HG02610 (cell line): Measurements from ENCODE around the gene POLR1G.
"Not testable (repeated sequence)": the region's sequence is repeated elsewhere in the genome, so short reads cannot be mapped to it uniquely, and the experiment has no call there.

Experiments
- ATAC-seq: cut with Tn5 transposase; IDR thresholded peaks from one replicate; pipeline ENCODE4 v1.9.1; 2021; ENCODE audit warnings: mild to moderate bottlenecking, moderate library complexity; ENCODE audit not compliant: unreplicated experiment

The POLR1G gene

DNA sequence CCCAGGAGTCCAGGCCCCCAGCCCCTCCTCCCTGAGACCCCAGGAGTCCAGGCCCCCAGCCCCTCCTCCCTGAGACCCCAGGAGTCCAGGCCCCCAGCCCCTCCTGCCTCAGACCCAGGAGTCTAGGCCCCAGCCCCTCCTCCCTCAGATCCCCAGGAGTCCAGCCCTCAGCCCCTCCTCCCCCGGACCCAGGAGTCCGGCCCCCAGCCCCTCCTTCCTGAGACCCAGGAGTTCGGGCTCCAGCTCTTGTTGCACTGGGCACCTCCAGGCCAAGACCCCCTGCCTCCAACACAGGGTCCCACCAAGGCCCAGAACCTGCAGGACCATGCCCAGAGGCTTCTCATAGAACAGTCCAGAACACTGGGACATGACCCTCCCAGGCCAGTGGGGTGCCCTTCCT lies 13.5 kb downstream of the POLR1G start:
- ATAC-seq: no peak

DNA sequence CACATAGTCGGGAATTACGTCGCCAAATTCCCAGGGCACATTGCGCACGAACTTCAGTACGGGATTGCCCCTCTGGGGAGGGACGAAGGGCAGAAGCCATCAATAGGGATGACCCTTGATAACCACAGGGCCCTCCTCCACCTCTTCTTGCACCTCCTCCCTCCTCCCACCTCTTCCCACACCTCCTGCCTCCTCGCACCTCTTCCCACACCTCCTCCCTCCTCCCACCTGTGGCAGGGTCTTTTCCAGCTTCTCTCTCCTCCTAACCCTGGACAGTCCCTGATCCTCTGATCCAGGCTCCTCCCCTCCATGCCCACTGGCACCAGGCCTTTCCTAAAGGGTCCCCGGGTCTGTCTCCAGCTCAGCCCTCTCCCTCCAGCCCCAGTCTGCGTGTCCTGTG lies 13.9 kb downstream of the POLR1G start:
- no peak for ATAC-seq

- no peak for ATAC-seq
These were observed 14.4 kb downstream of the POLR1G start for GRCh38 chr19:45420871-45421270.

DNA sequence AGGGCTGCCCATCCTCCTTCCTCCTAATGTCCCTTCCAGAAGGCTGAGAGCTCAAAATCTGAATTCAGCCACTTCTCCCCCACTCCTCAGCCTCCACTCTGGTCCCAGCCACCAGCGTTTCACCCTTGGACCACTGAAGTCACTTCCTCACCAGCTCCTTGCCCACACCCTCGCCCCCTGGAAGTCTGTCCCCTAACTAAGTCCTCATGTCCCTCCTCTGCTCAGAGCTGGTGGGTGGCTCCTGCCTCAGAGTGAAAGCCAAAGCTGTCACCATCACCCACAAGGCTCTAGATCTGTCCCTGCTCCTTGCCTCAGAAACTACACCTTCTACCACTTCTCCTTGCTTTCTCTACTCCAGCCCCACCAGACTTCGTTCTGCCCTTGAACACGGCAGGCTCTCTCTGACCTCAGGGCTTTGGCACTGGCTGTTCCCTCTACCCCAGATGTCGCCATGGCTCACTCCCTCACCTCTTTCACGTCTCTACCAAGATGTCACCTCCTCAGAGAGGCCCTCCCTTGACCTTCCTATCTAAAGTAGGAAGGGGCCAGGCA lies 15.6 kb downstream of the POLR1G start:
- ATAC-seq: no peak

DNA sequence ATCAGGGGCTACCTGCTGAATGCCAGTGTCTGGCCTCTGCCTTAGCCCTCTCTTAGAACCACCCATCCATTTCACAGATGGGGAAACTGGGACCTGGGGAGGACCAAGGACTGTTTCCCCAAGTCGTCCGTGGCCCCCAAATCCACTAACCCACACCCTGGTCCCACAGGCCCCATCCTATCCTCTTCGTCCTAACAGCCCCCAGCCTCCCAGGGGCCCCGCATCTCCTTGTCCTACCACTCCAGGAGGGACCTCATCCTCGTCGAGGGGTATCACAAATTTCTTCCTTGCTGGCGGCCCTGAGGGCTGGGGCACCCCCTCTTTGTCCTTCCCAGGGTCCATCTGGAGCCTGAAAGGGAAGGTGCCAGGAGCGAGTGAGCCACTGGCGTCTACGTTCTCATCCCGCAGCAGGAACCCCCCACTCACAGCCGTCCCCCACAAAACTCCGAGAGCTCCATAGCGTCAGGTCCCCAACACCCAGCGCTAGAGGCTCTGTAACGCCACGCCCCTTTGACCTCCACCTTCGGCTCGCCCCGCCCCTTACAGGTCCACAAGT lies 16.7 kb downstream of the POLR1G start:
- ATAC-seq: no peak

DNA sequence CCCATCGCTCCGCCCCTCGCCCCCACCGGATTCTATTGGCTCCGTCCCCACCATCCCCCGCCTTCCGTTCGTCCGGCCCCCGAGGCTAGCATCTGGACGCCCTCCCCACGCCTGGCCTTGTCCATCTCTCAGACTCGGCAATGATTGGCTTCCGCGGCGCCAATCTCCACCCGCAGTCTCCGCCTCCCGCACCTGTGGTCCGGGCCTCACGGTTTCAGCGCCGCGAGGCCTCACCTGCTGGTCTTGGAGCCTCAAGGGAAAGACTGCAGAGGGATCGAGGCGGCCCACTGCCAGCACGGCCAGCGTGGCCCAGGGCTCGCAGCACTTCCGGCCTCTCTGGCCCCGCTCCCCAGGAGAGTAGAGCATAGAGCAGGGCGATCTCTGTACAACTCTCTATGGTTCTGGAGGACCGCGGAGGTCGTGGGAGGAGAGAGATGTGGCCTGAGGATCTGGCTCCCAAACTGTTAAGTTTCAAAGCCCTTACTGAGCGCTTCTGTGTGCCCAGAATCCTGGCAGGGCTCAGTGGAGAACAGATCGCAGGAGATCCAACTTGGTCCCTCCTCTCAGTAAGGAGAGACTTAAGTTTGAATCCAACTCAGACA lies 17.2 kb downstream of the POLR1G start, which contains the start of gene ERCC1:
TSS of gene ERCC1 (minus strand) at position 329 of the 602 bp plus-strand sequence. CDS start 543 bp downstream, outside the sequence.
- ATAC-seq: peak; percentile 56

DNA sequence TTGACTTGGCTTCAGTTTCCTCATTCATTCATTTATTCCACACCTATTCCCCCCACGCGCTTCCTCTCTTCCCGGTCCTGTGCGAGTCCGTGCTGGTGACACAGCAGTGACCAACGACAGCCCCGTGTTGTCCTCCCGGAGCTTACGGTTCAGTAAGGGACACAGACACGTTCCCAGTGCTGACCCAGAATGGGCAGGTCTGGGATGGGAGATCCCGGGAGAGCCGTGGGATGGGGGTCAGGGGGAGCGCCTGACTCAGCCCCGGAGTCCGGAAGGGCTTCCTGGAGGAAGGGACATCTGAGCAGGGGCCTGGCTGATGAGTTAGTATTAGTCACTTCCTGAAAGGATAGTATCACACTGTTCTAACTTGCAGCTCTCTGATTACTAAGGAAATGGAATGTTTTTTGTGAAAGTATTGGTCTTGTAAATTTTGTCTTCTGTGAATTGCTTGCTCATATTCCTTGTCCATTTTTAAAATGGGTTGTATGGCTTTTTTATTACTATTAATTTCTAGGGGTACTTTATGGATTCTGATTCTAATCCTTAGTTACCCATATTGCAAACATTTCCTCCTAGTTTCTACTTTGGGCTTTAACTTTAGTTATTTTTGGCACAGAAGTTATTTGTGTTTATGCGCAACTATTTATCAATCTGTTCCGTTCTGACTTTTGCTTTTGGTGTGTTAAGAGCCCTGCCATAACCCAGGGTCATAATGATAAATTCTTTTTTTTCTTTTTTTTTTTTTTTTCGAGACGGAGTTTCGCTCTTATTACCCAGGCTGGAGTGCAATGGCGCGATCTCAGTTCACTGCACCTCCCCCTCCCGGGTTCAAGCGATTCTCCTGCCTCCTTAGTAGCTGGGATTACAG lies 18.0 kb downstream of the POLR1G start:
- no peak for ATAC-seq

- ATAC-seq: no peak
These were observed 22.2 kb downstream of the POLR1G start for GRCh38 chr19:45428384-45429231.

DNA sequence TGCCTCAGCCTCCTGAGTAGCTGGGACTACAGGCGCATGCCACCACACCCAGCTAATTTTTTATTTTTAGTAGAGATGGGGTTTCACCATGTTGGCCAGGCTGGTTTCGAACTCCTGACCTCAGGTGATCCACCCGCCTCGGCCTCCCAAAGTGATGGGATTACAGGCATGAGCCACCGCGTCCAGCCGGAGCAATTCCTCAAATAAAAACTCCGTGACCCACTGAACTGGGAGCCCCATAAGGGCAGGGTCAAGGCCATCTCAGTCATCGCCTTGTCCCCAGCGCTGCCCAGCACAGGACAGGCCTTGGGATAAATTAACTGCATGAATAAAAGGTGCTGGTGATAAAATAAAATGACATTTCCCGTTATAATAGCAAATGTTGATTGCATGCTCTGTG lies 23.5 kb downstream of the POLR1G start:
- not testable (repeated sequence) for ATAC-seq

DNA sequence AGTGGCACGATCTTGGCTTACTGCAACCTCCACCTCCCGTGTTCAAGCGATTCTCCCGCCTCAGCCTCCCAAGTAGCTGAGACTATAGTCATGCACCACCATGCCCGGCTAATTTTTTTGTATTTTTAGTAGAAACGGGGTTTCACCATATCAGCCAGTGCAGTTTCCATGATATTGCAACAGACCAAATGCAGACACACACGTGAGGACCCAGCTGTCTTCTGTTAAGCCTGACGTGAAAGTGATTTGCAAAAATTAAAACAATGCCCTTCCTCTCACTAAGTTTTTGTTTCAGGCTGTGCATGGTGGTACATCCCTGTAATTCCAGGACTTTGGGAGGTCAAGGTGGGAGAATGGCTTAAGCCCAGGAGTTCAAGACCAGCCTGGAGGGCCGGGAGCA lies 24.6 kb downstream of the POLR1G start:
- not testable (repeated sequence) for ATAC-seq

GRCh38 chr19:45432543-45432942 lies 26.1 kb downstream of the POLR1G start:
- not testable (repeated sequence) for ATAC-seq

DNA sequence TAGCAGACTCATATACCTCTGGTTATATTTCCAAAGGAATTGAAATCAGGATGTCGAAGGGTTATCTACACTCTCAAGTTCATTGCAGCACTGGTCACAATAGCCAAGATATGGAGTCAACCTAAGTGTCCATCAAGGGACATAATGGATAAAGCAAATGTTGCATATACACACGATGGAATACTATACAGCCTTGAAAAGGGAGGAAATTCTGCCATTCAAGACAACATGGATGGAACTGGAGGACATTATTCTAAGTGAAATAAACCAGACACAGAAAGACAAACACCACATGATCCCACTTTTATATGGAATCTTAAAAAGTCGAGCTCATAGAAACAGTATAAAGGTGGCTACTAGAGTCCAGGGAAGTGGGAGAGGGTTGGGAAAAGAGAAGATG lies 30.9 kb downstream of the POLR1G start:
- no peak for ATAC-seq

DNA sequence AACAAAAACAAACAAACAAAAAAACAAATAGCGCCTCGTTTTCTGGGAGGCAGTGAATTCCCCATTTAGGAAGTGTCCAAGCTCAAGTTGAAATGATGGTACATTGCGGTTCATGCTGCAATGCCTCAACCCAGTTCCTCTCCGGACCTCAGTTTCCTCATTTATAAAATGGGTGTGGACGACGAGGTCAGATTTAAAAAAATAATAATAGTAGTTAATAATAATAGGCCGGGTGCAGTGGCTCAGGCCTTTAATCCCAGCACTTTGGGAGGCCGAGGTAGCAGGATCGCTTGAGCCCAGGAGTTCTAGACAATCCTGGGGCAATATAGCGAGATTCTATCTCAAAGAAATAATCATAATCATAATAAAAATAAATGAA lies 32.7 kb downstream of the POLR1G start:
- ATAC-seq: no peak

DNA sequence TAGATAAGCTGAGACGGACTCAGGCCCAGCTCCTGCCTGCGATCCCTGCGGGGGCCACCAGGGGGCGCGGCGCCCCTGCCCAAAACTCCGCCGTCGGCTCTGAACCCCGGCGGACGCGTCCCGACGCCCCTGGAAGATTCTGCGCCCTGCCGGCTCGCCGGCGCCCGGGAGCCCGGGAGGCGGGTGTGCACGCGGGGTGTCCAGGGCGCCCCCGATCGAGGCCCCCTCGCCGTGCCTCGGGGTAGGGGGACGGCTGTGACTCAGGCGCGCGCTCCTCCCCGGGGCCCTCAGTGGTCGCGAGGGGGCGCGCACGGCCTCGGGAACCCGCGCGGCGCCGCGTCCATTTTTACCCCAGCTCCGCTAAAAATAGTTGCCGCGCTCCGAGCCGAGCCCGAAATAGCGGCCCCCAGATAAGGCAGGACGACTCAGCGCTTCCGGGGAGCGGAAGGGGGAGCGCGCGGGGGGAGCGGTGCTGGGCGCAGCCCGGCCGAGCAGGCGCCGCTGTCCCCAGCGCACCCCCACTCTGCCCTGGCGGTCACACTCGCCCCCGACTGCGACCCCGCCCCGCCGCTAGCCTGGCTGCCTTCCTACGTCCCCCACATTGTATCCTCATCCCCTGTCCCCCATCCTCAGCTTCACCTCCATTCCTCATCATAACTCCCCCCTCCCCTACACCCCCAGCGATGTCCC lies 33.3 kb downstream of the POLR1G start:
- peak; percentile 44 for ATAC-seq

GRCh38 chr19:45440259-45440638 lies 33.8 kb downstream of the POLR1G start:
- no peak for ATAC-seq

DNA sequence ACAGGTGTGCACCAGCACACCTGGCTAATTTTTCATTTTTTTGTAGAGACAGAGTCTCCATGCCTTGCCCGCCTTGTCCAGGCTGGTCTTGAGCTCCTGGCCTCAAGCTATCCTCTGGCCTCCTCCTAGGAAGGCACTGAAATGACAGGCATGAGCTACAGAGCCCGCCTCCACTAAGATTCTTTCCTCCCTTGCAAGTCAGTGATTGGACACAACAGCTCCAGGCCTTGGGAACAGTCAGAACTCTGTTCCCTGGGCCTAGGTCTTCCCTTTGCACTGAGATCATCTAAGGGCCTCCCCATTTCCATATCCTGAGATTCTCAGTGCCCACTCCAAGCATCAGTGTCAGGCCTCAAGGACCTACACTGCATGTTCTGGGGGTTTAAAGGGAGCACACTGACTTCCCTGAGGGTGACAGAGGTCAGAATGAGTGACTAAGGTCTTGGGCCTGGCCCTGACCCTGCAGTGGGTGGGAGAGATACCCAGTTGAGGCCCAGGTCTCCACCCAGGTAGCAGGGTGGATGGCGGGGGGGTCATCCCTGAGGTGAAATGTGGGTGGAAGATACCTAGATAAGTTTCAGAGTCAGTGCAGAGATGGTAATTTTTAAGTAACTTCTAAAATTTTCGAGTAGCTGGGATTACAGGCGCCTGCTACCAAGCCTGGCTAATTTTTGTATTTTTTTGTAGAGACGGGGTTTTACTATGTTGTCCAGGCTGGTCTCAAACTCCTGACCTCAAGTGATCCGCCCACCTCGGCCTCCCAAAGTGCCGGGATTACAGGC lies 34.6 kb downstream of the POLR1G start:
- ATAC-seq: no peak

DNA sequence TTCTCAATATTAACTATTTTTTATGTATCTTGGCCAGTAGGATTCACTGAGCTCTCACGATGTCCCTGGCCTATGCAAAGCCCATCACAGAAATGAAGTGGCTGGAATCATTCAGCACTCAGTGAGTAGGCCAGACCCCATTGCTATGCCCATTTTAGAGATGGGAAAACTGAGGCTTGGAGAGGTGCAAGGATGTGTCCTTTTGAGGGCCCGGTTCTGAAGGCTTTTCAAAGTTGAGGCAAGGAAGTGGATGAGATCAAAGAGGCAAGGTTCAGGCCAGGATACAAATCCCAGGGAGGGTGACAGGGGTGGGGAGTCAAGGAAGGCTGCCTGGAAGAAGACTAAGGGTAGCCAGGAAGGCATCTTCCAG lies 35.9 kb downstream of the POLR1G start:
- ATAC-seq: no peak

GRCh38 chr19:45442778-45443461 lies 36.5 kb downstream of the POLR1G start:
- no peak for ATAC-seq
